HT-29 (cell line): ENCODE measurements around the gene TLR2. TPM values are rescaled to one million over a fixed set of nuclear protein-coding genes. Genes with fewer than 3 reads are reported as not detected.
"Not testable (repeated sequence)": the region's sequence is repeated elsewhere in the genome, so short reads cannot be mapped to it uniquely, and the experiment has no call there.

ENCODE experiments used
- DNase-seq: peaks from one replicate; pipeline ENCODE4 v3.0.0-alpha.2; 2015; ENCODE audit warnings: low spot score
- total RNA-seq: library from RNA; depleted of rRNA; stranded (reverse); fragments of >200 nt; shearing (Covaris generic); gene quantifications from 2 replicates; pipeline ENCODE4 v1.2.3, GENCODE V29; 2014

The TLR2 gene
- total RNA-seq, 1 experiment from 2014 or later = not detected

GRCh38 chr4:153655928-153656327 is 28.2 kb upstream of the TLR2 start:
- no peak for DNase-seq

DNA sequence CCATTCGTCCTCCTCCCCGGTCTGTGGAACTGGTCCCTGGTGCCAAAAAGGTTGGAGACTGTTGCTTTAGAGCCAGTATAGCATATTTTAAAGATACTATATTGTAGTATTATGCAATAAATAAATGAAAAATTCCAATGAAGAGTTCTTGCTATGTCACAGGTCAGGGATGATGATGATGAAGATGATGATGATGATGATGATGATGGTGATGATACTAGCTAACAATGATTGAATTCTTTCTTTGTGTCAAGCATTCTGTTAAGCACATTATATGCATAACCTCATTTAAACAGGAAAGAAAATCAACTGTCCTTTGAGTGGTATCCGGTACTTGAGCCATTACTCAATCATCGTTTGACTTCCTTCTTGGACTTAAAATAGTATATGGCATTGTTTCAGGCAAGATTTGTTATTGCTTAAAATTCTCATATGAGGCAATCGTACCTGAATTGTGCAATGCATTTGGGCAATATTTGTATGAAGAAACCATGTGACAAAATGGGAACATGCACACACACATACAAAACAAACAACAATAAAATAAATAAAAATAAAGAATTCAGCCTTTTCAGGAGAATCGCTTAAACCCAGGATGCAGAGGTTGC is 22.8 kb upstream of the TLR2 start:
- DNase-seq = no peak

DNA sequence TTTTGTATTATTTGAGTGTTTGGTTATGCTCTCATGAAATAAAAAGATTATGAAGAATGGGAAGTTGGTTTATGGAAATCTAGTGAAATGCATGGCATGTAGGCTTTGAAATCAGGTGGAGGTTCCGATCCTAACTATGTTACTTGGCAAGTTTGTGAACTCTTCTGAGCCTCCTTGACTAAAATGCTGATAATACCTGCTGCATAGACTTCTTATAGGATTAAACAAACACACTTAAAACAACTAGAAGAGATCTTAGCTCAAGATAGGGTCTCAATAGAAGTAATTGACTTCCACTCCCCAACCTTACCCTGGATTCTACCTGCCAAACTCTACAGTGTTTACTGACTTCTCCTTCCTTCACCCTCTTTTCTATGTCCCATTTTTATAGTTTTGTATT is 22.2 kb upstream of the TLR2 start:
- DNase-seq = no peak

DNA sequence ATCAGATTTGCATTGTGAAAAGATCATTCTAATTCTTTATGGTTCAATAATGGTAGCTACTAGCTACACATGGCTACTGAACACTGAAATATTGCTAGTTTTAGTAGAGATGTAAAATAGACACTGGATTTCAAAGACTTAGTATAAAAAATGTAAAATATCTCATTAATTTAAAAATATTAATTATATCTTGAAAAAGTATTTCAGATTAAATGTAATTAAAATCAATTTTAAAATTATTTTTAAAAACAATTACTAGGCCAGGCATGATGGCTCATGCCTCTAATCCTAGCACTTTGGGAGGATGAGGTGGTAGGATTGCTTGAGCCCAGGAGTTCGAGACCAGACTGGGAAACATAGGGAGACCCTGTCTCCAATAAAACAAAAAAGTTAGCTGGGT is 20.4 kb upstream of the TLR2 start:
- DNase-seq = no peak

GRCh38 chr4:153666505-153666904 is 17.6 kb upstream of the TLR2 start:
- DNase-seq = not testable (repeated sequence)

GRCh38 chr4:153668647-153669046 is 15.4 kb upstream of the TLR2 start:
- no peak for DNase-seq

DNA sequence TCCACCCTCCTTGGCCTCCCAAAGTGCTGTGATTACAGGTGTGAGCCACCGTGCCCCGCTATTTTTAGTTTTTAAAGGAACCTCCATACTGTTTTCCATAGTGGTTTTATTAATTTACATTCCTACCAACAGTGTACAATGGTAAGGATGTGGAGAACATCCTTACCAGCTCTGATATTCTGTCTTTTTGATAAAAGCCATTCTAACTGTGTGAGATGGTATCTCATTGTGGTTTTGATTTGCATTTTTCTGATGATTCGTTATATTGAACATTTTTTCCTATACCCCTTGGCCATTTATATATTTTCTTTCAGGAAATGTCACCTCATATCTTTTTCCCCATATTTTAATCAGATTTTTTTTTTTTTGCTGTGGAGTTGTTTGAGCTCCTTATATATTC is 14.2 kb upstream of the TLR2 start:
- DNase-seq = no peak

DNA sequence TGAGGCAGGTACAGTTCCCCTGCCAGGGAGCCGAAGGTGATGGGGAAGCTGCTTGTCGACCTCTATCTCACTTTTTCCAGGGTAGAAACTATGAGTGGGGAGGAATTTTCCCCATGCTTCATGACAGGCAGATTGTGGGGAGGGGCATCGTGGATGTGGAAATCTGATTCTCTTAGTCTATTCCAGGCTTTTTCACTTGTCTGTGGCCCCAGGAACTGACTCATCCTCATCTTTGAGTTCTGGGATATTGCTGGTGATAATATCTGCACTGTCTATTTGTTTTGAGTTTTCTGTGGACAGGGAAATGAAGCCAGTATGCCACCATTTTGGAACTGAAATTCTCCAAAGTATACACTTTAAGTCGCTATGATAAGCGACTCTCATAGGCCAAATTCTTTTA is 7.6 kb upstream of the TLR2 start:
- DNase-seq = no peak

GRCh38 chr4:153676984-153677383 is 7.1 kb upstream of the TLR2 start:
- DNase-seq = no peak

DNA sequence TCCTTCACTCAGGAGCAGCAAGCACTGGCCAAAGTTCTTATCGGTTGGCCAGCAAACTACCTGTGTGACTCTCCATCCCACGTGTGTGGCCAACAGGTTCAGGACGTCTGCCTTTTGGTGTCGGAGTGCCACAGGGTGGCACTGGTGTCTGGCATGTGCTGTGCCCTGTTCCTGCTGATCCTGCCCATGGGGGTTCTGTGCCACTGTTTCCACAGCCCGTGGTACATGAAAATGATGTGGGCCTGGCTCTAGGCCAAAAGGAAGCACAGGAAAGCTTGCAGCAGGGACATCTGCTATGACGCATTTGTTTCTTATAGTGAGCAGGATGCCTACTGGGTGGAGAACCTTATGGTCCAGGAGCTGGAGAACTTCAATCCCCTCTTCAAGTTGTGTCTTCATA is 4.6 kb upstream of the TLR2 start:
- peak; percentile 5 for DNase-seq

- DNase-seq = no peak
Observed at GRCh38 chr4:153683763-153684181, 308 bp upstream of the TLR2 start.

- DNase-seq = no peak
Observed at GRCh38 chr4:153684971-153685371, 891 bp downstream of the TLR2 start.

DNA sequence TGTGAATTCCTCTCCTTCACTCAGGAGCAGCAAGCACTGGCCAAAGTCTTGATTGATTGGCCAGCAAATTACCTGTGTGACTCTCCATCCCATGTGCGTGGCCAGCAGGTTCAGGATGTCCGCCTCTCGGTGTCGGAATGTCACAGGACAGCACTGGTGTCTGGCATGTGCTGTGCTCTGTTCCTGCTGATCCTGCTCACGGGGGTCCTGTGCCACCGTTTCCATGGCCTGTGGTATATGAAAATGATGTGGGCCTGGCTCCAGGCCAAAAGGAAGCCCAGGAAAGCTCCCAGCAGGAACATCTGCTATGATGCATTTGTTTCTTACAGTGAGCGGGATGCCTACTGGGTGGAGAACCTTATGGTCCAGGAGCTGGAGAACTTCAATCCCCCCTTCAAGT is 20.4 kb downstream of the TLR2 start:
- no peak for DNase-seq

DNA sequence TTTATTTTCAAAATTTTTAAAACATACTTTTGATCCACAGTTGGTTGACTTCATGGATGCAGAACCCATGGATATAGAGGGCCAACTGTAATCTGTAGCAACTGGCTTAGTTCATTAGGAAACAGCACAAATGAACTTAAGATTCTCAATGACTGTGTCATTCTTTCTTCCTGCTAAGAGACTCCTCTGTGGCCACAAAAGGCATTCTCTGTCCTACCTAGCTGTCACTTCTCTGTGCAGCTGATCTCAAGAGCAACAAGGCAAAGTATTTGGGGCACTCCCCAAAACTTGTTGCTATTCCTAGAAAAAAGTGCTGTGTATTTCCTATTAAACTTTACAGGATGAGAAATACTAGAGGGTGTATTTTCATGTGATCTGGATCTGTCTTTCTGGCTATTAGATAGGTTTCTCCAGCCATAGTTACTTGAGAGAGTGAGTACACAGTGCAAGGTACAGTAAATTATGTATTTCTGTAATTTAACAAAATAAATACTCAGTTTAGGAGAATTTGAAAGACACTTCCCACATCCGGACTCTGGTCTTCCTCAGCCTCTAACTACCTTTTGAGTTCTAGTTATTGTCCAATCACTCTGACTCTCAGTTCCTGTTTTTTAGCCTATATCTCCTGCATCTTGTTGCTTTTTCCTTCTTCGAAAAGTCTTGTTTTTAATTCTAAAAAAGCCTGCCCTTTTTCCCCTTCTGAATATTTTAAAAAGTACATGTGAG is 21.8 kb downstream of the TLR2 start:
- DNase-seq = no peak

GRCh38 chr4:153706519-153706918 is 22.4 kb downstream of the TLR2 start:
- DNase-seq = no peak

DNA sequence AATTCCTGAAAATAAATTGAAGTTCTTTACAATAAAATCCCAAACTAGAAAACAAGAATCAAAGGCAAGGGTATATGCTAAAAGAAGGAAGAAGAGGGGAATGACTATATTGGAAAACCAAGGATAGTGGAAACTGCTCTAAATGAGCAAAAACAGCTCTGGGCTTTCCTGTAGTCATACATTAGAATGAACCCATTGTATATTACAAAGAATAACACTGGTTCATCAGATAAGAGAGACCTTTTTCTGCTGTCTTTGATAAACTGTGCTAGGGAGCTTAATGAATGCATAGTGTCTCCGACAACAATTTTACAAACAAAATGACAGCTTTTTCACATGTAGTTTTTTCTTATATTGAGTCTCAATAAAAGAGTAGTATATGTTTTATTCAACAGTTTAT is 26.6 kb downstream of the TLR2 start:
- DNase-seq = no peak

DNA sequence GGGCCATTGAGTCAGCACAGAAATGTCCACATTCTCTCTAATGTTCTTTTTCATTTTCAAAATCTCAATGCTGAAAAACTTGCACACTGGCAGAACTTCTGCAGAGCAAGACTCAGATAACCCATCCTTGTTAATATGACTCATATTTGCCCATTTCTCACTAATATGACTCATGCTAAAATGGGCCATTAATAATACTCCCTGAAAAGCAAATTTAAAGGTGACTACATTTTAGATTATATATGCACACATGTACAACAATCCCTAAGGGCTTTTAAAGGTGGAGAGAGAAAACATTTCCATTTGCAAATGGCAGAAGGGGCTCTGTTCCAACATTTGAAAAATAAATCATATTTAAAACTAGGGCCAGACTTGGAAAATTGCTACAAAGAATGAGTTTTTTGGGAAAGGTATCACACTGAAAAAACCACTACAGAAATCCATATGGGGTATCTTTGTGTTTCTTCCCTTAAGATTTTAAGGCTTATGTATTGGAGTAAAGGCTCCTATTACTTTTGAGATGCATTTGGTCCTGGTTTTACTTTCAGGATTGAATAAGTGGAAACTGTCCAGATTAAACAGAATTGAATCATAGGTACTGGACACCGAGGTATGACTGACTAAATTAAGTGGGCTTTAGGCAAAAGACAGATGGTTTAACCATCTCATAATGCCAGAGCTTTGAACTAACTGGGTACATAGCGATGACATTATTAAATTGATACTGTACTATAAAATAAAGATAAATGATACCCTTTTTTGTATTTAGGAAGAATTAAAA is 30.0 kb downstream of the TLR2 start:
- no peak for DNase-seq

DNA sequence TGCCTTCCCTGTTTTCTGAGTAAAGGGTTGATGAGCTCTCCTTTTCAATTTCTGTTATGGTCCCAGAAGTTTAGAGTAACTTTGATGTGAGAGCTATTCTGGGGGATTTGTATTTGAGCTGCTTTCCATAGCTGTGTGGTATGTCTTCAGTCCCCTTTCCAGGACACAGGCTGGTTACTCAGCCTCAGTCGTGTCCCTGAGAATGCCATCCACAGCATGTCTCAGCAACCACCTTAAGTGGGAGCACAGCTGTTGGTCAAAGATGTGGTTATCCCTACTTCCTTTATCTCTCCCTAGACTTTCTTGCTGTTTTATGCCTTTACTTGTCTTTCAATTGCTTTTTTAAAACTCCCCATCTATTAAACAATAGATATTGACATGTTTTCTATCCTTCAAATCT is 38.0 kb downstream of the TLR2 start:
- no peak for DNase-seq

DNA sequence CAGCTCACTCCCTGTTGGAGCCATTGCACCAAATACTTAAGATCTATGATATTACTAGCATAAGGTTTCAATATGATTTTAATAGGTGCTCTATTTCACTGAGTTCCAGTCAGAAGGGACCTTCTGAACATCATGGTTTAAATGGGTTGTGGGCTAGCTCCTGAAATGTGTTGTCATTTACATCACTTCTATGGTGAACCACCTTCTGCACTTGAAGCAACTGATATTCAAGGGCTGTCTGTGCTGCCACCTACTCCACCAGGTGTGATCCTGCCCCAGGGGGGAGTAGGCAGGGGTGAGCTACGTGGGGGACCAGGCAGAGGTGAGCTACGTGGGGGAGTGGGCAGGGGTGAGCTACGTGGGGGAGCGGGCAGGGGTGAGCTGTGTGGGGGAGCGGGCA is 40.5 kb downstream of the TLR2 start:
- DNase-seq = no peak

GRCh38 chr4:153725136-153725830 is 41.2 kb downstream of the TLR2 start:
- DNase-seq = no peak

- no peak for DNase-seq
Observed at GRCh38 chr4:153725831-153726154, 41.7 kb downstream of the TLR2 start.

DNA sequence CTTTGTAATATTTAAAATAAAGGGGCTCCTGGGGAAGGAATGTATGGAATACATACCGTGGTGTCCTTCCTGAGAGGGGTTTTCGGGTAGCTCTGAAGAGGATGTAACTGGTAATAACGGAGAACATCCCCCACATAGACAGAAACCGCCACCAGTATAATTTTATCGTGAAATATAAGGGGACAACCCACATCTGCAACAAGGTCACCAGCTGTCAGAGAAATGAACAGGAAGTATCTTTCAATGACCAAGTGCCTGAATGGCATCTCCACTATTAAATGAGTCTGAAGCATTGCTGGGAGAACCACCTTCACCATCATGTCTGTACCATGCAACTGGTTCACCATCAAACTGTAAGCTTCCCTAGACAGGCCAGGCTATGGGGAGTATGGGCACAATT is 44.1 kb downstream of the TLR2 start:
- no peak for DNase-seq
